Right lobe of liver (tissue), 6 donors: Measurements from ENCODE around the gene FOXB2. TPM values are rescaled to one million over a fixed set of nuclear protein-coding genes. Genes with fewer than 3 reads are reported as not detected.

Experiments
- ATAC-seq, 4 donors: fragments of 200-7000 bp; cut with Tn5 transposase; one replicate each; pipeline ENCODE4 v1.9.1; 2020; ENCODE audit warnings: mild to moderate bottlenecking in 4 of 4, moderate library complexity in 4 of 4
- DNase-seq, 3 donors: peaks; one replicate each; pipeline ENCODE4 v3.0.0-alpha.2; 2020
- H3K27ac ChIP-seq, 3 donors: fragments of 200-600 bp; one replicate each; pipeline ENCODE4 v1.8.0; 2022
- H3K27me3 ChIP-seq, 2 donors: fragments of 200-600 bp; one replicate each; pipeline ENCODE4 v1.8.0; 2022
- H3K36me3 ChIP-seq, 4 donors: fragments of 200-600 bp; sonication (generic) in 1 of 4; one replicate each; pipeline versions ENCODE4 v1.5.1 to v1.8.0; 2017 to 2022; ENCODE audit warnings: control low read depth in 1 of 4
- H3K4me1 ChIP-seq, 4 donors: fragments of 200-600 bp; sonication (generic) in 1 of 4; one replicate each; pipeline versions ENCODE4 v1.5.1 to v1.8.0; 2017 to 2022; ENCODE audit warnings: control low read depth in 1 of 4
- H3K4me3 ChIP-seq, 3 donors: fragments of 200-600 bp; one replicate each; pipeline ENCODE4 v1.8.0; 2022
- H3K9me3 ChIP-seq, 4 donors: fragments of 200-600 bp; sonication (generic) in 1 of 4; one replicate each; pipeline versions ENCODE4 v1.5.1 to v1.8.0; 2017 to 2022; ENCODE audit warnings: control low read depth in 1 of 4
- POLR2A ChIP-seq: fragments of 450-650 bp; IDR thresholded peaks from one replicate; pipeline ENCODE4 v1.6.1; 2017; ENCODE audit warnings: antibody characterized with exemption, mild to moderate bottlenecking
- WGBS: methylation state at CpG from one replicate; pipeline ENCODE4 v1.1.6; 2018; ENCODE audit warnings: low coverage, low lambda C conversion rate; ENCODE audit not compliant: insufficient coverage; ENCODE audit errors: missing lambda C conversion rate; 5-methylcytosine and 5-hydroxymethylcytosine counted together
- intact Hi-C, 2 donors: fragments of 100-400 bp; cut with DNase I; formaldehyde crosslinking; loops; one replicate each; pipeline versions ENCODE4 v1.11.2 to v1.14.1; 2022
- total RNA-seq, 6 experiments: library from RNA; depleted of rRNA in 2 of 6; stranded (reverse); fragments of >200 nt in 2 of 6; fragmentation: NEBNext Ultra II Directional in 3 of 6; extraction: Animal tissue kit (Norgen Biotek cat#: 25700) in 3 of 6; gene quantifications; one replicate each; pipeline versions ENCODE4 v1.1.0 to v1.2.4, GENCODE V29; 2016 to 2023
- TF ChIP-seq, protein P1 (sequence below), 4 donors: fragments of 200-600 bp in 3 of 4; fragments of 450-650 bp in 1 of 4; IDR thresholded peaks; one replicate each; pipeline versions ENCODE4 v1.5.1 to v1.8.0; 2016 to 2022; ENCODE audit warnings: antibody characterized with exemption in 4 of 4, mild to moderate bottlenecking in 2 of 4
- donor health status: DM: no; HTN: yes; CAD: no.
- donor health status: DM: no; HTN: no; CAD: no.
- donor health status: DM: no; HTN: no; CAD: no.
- donor health status: DM: no; HTN: yes; CAD: no.
- donor health status: DM: no; HTN: yes; CAD: no.

Gene FOXB2
- total RNA-seq, 6 experiments from 2014 or later = not detected

DNA sequence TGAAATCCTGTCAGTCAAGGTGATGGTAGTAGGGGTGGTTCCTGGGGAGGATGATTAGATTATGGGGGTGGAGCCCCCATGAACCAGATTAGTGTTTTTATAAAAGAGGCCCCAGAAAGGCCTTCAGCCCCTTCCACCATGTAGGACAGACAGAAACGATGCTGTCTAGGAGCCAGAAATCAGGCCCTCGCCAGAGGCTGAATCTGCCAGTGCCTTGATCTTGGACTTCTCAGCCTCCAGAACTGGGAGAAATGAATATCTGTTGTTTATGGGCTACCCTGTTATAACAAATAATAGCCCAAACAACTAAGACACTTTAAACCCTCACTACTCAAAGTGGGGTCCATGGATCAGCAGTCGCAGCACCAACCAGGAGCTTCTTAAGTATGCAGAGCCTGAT, 20.2 kb upstream of the FOXB2 start:
- intact Hi-C loops = no loop called here
- ATAC-seq (no peak), DNase-seq (no peak)
- H3K36me3 ChIP-seq = no peaks in the 10 kb centered on the region
- H3K4me1 ChIP-seq = no peaks in the 10 kb centered on the region
- H3K27me3 ChIP-seq = no peaks in the 10 kb centered on the region
- H3K4me3 ChIP-seq = no peak overlapping the region
- WGBS = 85% methylated on average over 3 of the region's 3 CpGs
- H3K27ac ChIP-seq = no peak overlapping the region
- TF ChIP-seq, protein P1, sequence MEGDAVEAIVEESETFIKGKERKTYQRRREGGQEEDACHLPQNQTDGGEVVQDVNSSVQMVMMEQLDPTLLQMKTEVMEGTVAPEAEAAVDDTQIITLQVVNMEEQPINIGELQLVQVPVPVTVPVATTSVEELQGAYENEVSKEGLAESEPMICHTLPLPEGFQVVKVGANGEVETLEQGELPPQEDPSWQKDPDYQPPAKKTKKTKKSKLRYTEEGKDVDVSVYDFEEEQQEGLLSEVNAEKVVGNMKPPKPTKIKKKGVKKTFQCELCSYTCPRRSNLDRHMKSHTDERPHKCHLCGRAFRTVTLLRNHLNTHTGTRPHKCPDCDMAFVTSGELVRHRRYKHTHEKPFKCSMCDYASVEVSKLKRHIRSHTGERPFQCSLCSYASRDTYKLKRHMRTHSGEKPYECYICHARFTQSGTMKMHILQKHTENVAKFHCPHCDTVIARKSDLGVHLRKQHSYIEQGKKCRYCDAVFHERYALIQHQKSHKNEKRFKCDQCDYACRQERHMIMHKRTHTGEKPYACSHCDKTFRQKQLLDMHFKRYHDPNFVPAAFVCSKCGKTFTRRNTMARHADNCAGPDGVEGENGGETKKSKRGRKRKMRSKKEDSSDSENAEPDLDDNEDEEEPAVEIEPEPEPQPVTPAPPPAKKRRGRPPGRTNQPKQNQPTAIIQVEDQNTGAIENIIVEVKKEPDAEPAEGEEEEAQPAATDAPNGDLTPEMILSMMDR (IDR thresholded peaks at IDR 0.05) = no peak
- no peak for TF ChIP-seq POLR2A
- H3K9me3 ChIP-seq = no peaks in the 10 kb centered on the region

GRCh38 chr9:77000330-77000729, 19.1 kb upstream of the FOXB2 start:
- no peak overlapping the region for H3K4me3 ChIP-seq
- intact Hi-C loops = no loop called here
- TF ChIP-seq, protein P1 (IDR thresholded peaks at IDR 0.05) = no peak
- no peak for TF ChIP-seq POLR2A
- DNase-seq (no peak), ATAC-seq (no peak)
- H3K4me1 ChIP-seq = no peaks in the 10 kb centered on the region
- H3K27me3 ChIP-seq = no peaks in the 10 kb centered on the region
- no peaks in the 10 kb centered on the region for H3K36me3 ChIP-seq
- no peak overlapping the region for H3K27ac ChIP-seq
- WGBS = 83% methylated on average over 4 of the region's 6 CpGs
- H3K9me3 ChIP-seq = no peaks in the 10 kb centered on the region

DNA sequence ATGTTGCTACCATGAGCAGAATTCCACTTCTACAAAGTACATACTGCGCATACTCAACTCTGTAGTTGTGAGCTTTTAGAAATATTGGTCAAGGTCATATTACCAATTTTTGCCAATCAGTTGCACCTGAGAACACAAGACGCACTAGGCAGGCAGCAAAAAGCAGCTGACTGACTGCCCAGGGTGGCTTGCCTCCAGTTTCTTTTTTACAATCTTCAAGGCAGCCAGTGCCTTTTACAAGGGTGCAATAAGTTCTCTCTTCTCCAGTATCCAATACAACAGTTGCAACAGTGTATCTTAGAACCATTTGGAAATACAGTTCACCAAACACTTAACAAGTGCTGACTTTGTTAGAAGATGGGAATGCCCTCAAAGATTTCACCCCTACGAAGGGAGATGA, 16.1 kb upstream of the FOXB2 start:
- Histone ChIP-seq H3K9me3 (peaks cover 0 to 3% (median 0%) of the 10 kb centered on the region in 4 donors), H3K36me3 (no peaks in the 10 kb centered on the region), H3K27ac (no peak overlapping the region), H3K4me3 (no peak overlapping the region), H3K4me1 (no peaks in the 10 kb centered on the region), H3K27me3 (no peaks in the 10 kb centered on the region)
- WGBS = 80% methylated on average over 2 of the region's 3 CpGs
- ATAC-seq (no peak), DNase-seq (no peak)
- TF ChIP-seq, protein P1 (IDR thresholded peaks at IDR 0.05) = no peak
- TF ChIP-seq POLR2A = no peak
- intact Hi-C loops = no loop called here

DNA sequence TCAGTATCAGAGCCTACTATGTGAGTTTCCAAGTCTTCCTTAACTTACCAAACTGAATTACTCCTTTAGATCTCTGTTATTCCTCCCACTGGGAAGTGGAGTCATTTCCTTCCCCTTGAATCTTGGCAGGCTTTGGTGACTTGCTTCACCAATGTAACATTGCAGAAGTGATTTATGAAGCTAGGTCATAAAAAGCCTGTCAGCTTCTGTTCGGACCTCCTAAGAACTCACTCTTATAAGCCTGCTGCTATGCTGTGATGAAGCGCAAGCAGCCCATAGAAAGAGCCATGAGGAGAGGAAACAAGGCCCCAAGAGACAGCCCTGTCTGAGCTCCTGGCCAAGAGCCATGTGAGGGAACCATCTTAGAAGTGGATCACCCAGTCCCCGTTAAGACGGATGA, 14.2 kb upstream of the FOXB2 start:
- no peaks in the 10 kb centered on the region for H3K4me1 ChIP-seq
- no peak for DNase-seq
- 43% methylated on average over 2 of the region's 4 CpGs for WGBS
- TF ChIP-seq, protein P1 (IDR thresholded peaks at IDR 0.05) = no peak
- TF ChIP-seq POLR2A = no peak
- peaks cover 0 to 3% (median 0%) of the 10 kb centered on the region in 4 donors for H3K9me3 ChIP-seq
- H3K27me3 ChIP-seq = no peaks in the 10 kb centered on the region
- no peaks in the 10 kb centered on the region for H3K36me3 ChIP-seq
- intact Hi-C loops = no loop called here
- H3K27ac ChIP-seq = no peak overlapping the region
- ATAC-seq = no peak
- H3K4me3 ChIP-seq = no peak overlapping the region

- H3K27me3 ChIP-seq = peaks cover 19 to 41% of the 10 kb centered on the region in 2 donors
Observed at GRCh38 chr9:77010527-77010926, 8.9 kb upstream of the FOXB2 start.

More at GRCh38 chr9:77010527-77010926, 8.9 kb upstream of the FOXB2 start:
- Histone ChIP-seq H3K9me3 (peaks cover 0 to 3% (median 0%) of the 10 kb centered on the region in 4 donors), H3K36me3 (no peaks in the 10 kb centered on the region), H3K4me1 (peaks cover 0 to 18% (median 0%) of the 10 kb centered on the region in 4 donors), H3K27ac (no peak overlapping the region), H3K4me3 (no peak overlapping the region)
- WGBS = 39% methylated on average over 3 of the region's 5 CpGs
- DNase-seq (no peak), ATAC-seq (no peak)
- intact Hi-C loops = no loop called here
- TF ChIP-seq, protein P1 (IDR thresholded peaks at IDR 0.05) = no peak
- TF ChIP-seq POLR2A = no peak
